ENCODE measurements around the gene WNT11. TPM values are rescaled to one million over a fixed set of nuclear protein-coding genes. Genes with fewer than 3 reads are reported as not detected.

Gene WNT11
- total RNA-seq, 1 experiment from 2014 or later = 29.0 TPM

DNA sequence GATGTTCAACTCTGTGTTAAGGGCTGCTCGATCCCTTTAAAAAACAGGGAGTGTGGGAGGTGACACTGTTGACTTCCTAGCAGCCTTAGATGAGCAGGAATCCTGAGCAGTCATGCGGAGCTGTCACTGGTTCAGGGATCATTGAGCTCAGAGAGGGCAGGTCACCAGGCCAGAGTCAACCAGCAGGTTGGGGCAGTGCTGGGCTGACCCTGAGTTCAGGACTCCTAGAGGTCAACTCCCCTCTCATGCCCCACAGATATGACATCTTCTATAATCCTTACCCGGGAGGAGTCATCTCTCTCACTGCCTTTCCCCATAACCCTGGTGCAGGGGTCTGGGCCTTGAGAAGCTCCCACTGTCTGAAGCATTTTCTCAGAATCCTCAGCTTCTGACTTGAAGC is 12.9 kb upstream of the WNT11 start:
- no peaks in the 10 kb centered on the region for H3K36me3 Mint-ChIP-seq (ENCODE audit: insufficient read depth, unreplicated experiment)
- Histone ChIP-seq H3K27me3 (replicated peaks; ENCODE audit: control insufficient read depth, insufficient read depth, low read length) (no peaks in the 10 kb centered on the region), H3K36me3 (ENCODE audit: control insufficient read depth, insufficient read depth, low read length) (no peaks in the 10 kb centered on the region), H3K9me3 (no peaks in the 10 kb centered on the region), H3K4me1 (no peaks in the 10 kb centered on the region), H3K4me3 (ENCODE audit: low read depth, low read length) (no peak overlapping the region)
- CTCF ChIA-PET = interaction anchor here (1.5 to 2.2 kb wide), 2 partner anchors 10 to 12 kb away, joined by 6 to 9 read pairs; no protein-coding TSS in a partner anchor
- H3K9me3 Mint-ChIP-seq (ENCODE audit: unreplicated experiment) = no peaks in the 10 kb centered on the region
- TF ChIP-seq, protein P1, sequence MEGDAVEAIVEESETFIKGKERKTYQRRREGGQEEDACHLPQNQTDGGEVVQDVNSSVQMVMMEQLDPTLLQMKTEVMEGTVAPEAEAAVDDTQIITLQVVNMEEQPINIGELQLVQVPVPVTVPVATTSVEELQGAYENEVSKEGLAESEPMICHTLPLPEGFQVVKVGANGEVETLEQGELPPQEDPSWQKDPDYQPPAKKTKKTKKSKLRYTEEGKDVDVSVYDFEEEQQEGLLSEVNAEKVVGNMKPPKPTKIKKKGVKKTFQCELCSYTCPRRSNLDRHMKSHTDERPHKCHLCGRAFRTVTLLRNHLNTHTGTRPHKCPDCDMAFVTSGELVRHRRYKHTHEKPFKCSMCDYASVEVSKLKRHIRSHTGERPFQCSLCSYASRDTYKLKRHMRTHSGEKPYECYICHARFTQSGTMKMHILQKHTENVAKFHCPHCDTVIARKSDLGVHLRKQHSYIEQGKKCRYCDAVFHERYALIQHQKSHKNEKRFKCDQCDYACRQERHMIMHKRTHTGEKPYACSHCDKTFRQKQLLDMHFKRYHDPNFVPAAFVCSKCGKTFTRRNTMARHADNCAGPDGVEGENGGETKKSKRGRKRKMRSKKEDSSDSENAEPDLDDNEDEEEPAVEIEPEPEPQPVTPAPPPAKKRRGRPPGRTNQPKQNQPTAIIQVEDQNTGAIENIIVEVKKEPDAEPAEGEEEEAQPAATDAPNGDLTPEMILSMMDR (IDR thresholded peaks at IDR 0.05; ENCODE audit: insufficient read depth in 1 of 2, low read depth in 1 of 2, low read length in 1 of 2, severe bottlenecking in 1 of 2, unreplicated experiment in 1 of 2) = no peak
- intact Hi-C loops (cut with micrococcal nuclease; ENCODE audit: unreplicated experiment) = no loop called here
- H3K27ac Mint-ChIP-seq (ENCODE audit: unreplicated experiment) = no peak overlapping the region
- DNase-seq = no peak
- POLR2A ChIA-PET = no interaction called here
- no peak overlapping the region for H3K4me3 Mint-ChIP-seq (ENCODE audit: unreplicated experiment)
- BruUV-seq (replicated peaks) = no TSS peak
- H3K4me1 Mint-ChIP-seq (ENCODE audit: low read depth, unreplicated experiment) = no peaks in the 10 kb centered on the region
- no peaks in the 10 kb centered on the region for H3K27me3 Mint-ChIP-seq (ENCODE audit: insufficient read depth, unreplicated experiment)

DNA sequence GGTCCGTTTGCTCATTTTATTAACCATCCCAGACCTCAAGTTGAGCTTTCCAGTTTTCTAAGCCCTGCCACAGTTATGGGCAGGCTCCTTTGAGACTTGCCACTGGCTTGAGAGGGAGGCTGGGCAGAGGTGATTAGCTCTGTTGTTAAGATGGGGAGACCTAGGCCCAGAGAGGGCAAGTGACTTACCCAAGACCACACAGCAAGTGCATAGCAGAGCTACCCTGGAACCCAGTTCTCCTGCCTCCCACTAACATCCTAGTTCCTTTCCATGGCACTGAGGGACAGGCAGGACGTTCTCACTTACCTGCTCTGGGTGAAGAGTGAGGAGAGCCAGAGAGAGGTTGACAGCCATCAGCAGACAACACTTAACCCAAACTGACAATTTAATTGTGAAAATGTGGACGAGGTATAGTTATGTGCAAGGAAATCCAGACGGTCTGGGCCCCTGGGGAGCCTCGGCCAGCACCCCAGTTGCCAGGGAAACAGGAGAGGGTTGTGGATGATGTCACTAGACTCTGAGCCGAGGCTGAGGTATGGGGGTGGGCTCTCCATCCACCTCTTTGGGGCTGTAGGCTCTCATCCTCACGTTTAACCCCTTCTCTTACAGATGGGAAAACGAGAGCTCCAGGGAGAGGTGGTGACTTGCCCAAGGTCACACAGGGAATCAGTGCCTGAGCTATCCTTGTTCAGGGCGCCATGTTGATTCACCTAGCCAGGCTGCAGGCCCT is 12.3 kb upstream of the WNT11 start:
- TF ChIP-seq, protein P1 (IDR thresholded peaks at IDR 0.05; ENCODE audit: insufficient read depth in 1 of 2, low read depth in 1 of 2, low read length in 1 of 2, severe bottlenecking in 1 of 2, unreplicated experiment in 1 of 2) = no peak
- CTCF ChIA-PET = interaction anchor here (1.5 to 2.2 kb wide), 2 partner anchors 10 to 11 kb away, joined by 6 to 9 read pairs (median 7); no protein-coding TSS in a partner anchor
- Mint-ChIP-seq H3K4me3 (ENCODE audit: unreplicated experiment) (no peak overlapping the region), H3K4me1 (ENCODE audit: low read depth, unreplicated experiment) (no peaks in the 10 kb centered on the region), H3K27me3 (ENCODE audit: insufficient read depth, unreplicated experiment) (no peaks in the 10 kb centered on the region), H3K27ac (ENCODE audit: unreplicated experiment) (no peak overlapping the region), H3K9me3 (ENCODE audit: unreplicated experiment) (no peaks in the 10 kb centered on the region), H3K36me3 (ENCODE audit: insufficient read depth, unreplicated experiment) (no peaks in the 10 kb centered on the region)
- DNase-seq = no peak
- no peaks in the 10 kb centered on the region for H3K4me1 ChIP-seq
- POLR2A ChIA-PET = interaction anchor here (1.4 kb wide), 1 partner anchor 10 kb away, joined by 5 read pairs; no protein-coding TSS in a partner anchor
- no TSS peak for BruUV-seq (replicated peaks)
- H3K36me3 ChIP-seq (ENCODE audit: control insufficient read depth, insufficient read depth, low read length) = no peaks in the 10 kb centered on the region
- H3K4me3 ChIP-seq (ENCODE audit: low read depth, low read length) = no peak overlapping the region
- no peaks in the 10 kb centered on the region for H3K9me3 ChIP-seq
- intact Hi-C loops (cut with micrococcal nuclease; ENCODE audit: unreplicated experiment) = no loop called here
- H3K27me3 ChIP-seq (replicated peaks; ENCODE audit: control insufficient read depth, insufficient read depth, low read length) = no peaks in the 10 kb centered on the region

DNA sequence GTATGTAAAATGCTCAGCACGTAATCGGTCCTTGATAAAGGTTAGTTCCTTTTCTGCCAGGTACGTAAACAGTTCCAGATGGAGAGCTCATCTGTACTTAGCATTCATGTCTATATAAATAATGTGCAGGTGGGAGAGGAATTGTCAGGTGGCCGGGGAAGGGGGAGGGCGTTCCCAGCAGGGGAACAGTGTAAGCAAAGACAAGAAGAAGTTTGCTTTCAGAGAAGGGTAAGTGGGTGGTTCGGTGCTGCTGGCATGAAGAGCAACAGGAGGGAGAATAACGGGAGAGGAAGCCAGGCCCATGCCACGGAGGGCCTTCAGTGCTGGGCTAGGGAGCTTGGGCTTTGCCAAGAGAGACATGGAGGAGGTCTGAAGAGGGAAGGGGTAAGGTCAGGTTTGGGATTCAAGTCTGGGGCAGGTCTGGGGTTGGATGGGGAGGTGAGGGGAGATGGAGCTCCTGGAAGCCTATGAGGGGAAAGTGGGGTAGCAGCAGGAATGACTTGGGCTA is 11.4 kb upstream of the WNT11 start:
- Histone ChIP-seq H3K9me3 (no peaks in the 10 kb centered on the region), H3K4me1 (no peaks in the 10 kb centered on the region), H3K4me3 (ENCODE audit: low read depth, low read length) (no peak overlapping the region), H3K27me3 (replicated peaks; ENCODE audit: control insufficient read depth, insufficient read depth, low read length) (peaks cover 1% of the 10 kb centered on the region; the same call in 1 of the 2 replicates), H3K36me3 (ENCODE audit: control insufficient read depth, insufficient read depth, low read length) (no peaks in the 10 kb centered on the region)
- BruUV-seq (replicated peaks) = no TSS peak
- Mint-ChIP-seq H3K27me3 (ENCODE audit: insufficient read depth, unreplicated experiment) (no peaks in the 10 kb centered on the region), H3K9me3 (ENCODE audit: unreplicated experiment) (no peaks in the 10 kb centered on the region), H3K4me3 (ENCODE audit: unreplicated experiment) (no peak overlapping the region), H3K36me3 (ENCODE audit: insufficient read depth, unreplicated experiment) (no peaks in the 10 kb centered on the region), H3K27ac (ENCODE audit: unreplicated experiment) (no peak overlapping the region), H3K4me1 (ENCODE audit: low read depth, unreplicated experiment) (no peaks in the 10 kb centered on the region)
- DNase-seq = no peak
- POLR2A ChIA-PET = interaction anchor here (1.4 kb wide), 1 partner anchor 9 kb away, joined by 5 read pairs; no protein-coding TSS in a partner anchor
- CTCF ChIA-PET = interaction anchor here (0.8 to 2.2 kb wide), 3 partner anchors 9 to 23 kb away, joined by 4 to 7 read pairs (median 6); no protein-coding TSS in a partner anchor
- TF ChIP-seq, protein P1 (IDR thresholded peaks at IDR 0.05; ENCODE audit: insufficient read depth in 1 of 2, low read depth in 1 of 2, low read length in 1 of 2, severe bottlenecking in 1 of 2, unreplicated experiment in 1 of 2) = no peak
- intact Hi-C loops (cut with micrococcal nuclease; ENCODE audit: unreplicated experiment) = no loop called here

Measured in Caco-2 (cell line).